ENCODE measurements around the gene PTPRF.

PTPRF gene

DNA sequence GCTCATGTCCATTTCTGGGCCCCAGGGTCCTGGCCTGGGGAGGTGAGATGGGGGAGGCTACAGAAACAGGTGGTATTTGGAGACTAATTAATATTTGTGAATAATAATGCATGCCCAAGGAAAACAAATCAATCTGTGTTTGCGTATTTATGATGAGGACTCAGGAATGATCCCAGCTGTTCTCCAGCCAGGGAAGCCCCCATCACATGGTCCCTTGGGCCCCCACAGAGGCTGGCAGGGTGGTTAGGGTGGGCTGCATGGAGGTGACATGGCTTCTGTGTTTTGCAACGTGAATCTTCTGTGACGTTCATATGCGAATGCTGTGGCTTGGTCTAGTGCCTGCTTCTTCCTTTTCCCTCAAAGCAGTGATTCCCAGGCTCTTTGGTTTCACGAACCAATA is 10.5 kb downstream of the PTPRF start:
- no peak for DNase-seq (ENCODE audit: low read depth in 2 of 2)
- H3K4me3 ChIP-seq (replicated peaks in 1 of 2; ENCODE audit: low read depth in 2 of 2, low read length in 2 of 2) = no peak overlapping the region
- TF ChIP-seq, protein P1, sequence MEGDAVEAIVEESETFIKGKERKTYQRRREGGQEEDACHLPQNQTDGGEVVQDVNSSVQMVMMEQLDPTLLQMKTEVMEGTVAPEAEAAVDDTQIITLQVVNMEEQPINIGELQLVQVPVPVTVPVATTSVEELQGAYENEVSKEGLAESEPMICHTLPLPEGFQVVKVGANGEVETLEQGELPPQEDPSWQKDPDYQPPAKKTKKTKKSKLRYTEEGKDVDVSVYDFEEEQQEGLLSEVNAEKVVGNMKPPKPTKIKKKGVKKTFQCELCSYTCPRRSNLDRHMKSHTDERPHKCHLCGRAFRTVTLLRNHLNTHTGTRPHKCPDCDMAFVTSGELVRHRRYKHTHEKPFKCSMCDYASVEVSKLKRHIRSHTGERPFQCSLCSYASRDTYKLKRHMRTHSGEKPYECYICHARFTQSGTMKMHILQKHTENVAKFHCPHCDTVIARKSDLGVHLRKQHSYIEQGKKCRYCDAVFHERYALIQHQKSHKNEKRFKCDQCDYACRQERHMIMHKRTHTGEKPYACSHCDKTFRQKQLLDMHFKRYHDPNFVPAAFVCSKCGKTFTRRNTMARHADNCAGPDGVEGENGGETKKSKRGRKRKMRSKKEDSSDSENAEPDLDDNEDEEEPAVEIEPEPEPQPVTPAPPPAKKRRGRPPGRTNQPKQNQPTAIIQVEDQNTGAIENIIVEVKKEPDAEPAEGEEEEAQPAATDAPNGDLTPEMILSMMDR (IDR thresholded peaks at IDR 0.05; ENCODE audit: low read depth, low read length) = no peak

DNA sequence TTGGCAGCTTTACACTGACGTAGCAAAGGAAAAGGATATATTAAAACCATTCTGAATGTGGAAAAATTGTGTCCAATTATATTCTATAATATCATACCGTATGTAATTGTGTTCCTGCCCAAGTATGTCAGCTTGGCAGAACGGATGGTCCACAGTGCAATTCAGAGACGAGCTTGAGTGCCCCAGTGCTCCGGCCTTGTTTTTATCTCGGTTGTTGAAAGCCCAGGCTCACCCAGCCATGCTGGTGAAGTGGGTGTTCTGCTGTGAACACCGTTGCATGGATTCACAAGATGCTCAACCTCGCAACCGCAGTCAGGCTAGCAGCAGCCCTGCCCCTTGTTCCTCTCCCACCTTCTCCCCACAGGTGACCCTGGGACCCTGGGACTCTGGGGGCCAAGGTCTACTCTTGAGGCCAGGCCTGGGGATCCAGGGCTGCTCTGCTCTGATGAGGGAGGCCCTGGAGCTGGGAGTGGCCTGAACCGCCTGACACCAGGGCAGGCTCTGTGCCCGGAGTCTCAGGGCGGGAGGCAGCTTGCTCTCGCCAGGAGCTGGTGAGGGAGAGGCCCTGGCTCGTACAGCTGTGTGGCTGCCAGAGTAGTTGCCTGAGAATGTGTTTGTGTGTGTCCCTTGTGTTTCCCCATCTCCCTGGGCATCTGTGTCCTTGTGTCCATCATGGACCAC is 11.2 kb downstream of the PTPRF start:
- TF ChIP-seq, protein P1 (IDR thresholded peaks at IDR 0.05; ENCODE audit: low read depth, low read length) = no peak
- H3K4me3 ChIP-seq (replicated peaks in 1 of 2; ENCODE audit: low read depth in 2 of 2, low read length in 2 of 2) = no peak overlapping the region
- peak in 1 of 2 donors; percentile 63 for DNase-seq (ENCODE audit: low read depth in 2 of 2)

DNA sequence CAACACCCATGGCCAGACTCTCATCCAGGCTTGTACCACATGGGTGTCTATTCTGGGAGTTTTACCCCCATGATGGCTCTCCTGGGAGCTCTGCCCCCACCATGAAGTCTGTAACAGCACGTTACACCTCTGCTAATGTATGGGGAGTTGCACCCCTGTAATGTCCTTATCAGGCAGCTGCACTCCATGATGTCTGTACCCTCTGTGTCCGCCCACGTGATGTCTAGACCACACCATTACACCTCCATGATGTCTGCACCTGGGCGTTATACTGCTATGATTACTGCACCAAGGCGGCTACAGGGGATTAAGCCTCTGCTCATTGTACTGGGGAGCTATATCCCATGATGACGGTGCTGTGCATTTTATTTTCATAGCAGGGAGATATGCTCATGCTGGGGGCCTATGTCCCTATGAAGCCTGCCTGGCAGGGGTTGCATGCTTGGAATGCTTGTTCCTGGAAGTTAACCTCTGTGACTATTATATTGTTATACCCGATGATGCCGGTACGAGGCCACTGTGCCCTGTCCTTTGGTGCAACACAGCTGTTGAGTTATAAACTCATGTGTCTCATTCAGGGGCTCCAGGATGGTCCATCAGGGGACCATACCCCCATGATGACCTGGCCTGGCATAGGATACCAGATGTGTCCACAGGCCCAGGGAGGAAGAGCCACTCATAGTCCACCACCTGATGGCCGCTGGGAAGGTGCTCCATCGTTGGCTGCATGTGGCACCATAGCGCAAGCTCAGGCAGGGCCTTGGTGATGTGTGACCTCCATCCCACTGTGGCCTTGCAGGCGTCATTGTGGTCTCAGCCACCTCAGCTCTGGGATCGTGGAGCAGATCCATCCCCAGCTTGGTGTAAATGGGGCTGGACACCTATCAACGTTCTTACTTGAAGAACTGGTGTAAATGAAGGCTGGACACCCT is 12.1 kb downstream of the PTPRF start:
- no peak for DNase-seq (ENCODE audit: low read depth in 2 of 2)
- no peak overlapping the region for H3K4me3 ChIP-seq (replicated peaks in 1 of 2; ENCODE audit: low read depth in 2 of 2, low read length in 2 of 2)
- TF ChIP-seq, protein P1 (IDR thresholded peaks at IDR 0.05; ENCODE audit: low read depth, low read length) = no peak

DNA sequence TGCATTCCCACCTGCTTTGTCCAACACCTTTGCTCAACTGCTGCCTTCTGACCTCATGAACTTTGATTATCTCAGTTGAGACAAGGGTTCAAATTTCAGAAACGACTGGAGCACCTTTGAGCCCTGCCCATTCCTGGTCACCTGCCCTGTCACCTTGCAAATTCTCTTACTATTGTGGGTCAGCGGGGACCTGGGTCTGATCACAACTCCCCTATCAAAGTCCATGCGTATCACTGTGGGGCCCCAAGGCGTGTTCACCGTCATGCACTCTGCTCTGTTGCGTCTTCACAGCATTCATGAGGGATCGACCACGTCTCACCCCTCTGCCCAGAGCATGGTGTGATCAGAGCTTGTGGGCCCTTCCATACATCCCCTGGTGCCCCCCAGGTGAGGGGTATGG is 12.9 kb downstream of the PTPRF start:
- no peak for DNase-seq (ENCODE audit: low read depth in 2 of 2)
- no peak overlapping the region for H3K4me3 ChIP-seq (replicated peaks in 1 of 2; ENCODE audit: low read depth in 2 of 2, low read length in 2 of 2)
- TF ChIP-seq, protein P1 (IDR thresholded peaks at IDR 0.05; ENCODE audit: low read depth, low read length) = no peak

DNA sequence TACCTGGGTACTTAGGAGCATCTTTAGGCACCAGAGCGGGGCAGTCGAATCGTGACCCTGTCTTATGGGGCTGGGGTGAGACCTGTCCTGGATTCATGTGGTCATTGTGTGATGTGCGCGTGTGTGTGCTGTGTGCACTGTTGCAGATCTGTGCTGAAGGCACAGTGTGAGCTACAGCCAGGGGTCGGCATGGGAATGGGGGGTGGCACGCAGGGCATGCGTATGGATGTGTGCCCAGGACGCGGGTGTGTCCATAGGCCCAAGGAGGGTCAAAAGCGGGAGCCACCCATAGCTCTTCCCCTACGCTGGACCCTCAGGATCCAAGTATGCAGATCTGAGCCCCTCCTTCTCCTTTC is 14.6 kb downstream of the PTPRF start:
- no peak overlapping the region for H3K4me3 ChIP-seq (replicated peaks in 1 of 2; ENCODE audit: low read depth in 2 of 2, low read length in 2 of 2)
- DNase-seq (ENCODE audit: low read depth in 2 of 2) = no peak
- TF ChIP-seq, protein P1 (IDR thresholded peaks at IDR 0.05; ENCODE audit: low read depth, low read length) = no peak

DNA sequence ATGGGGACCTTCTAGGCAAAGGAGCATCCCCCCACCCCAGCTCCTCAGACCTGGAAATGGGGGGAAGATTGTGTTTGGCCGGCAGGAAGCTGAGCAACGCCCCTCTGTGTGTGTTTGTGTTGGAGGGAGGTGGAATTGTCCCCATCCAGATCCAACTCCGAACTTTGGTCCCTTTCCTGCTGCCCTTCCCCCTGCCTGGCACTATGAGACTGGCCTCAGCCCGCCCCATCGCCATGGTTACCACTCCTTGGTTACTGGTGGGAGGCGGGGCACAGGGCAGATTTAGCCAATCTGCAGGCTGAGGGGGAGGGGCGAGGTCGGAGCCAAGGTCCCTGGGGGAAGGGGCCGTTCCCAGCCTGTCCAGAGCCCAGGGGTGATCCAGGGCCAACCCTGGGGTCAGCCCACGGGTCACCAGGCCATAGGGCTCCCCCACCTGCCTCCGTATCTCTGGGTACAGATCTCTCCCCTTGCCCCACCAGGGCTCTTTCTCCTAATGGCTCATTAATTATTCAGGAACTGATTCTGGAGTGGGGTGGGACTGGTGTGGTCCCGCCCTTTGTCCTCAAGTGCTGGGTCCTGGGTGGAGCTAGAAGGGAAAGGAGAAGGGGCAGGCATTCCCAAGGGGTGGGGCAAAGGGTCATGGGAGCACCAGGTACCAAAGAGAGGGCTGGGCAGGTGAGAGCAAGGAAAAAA is 15.2 kb downstream of the PTPRF start:
- peak in 1 of 2 donors; percentile 60 for DNase-seq (ENCODE audit: low read depth in 2 of 2)
- H3K4me3 ChIP-seq (replicated peaks in 1 of 2; ENCODE audit: low read depth in 2 of 2, low read length in 2 of 2) = no peak overlapping the region
- TF ChIP-seq, protein P1 (IDR thresholded peaks at IDR 0.05; ENCODE audit: low read depth, low read length) = no peak

All from cardiac fibroblast (primary cell).